GM23338 (cell line): ENCODE data around the gene SCFD2. TPM values are rescaled to one million over a fixed set of nuclear protein-coding genes. Genes with fewer than 3 reads are reported as not detected.

Source experiments
- ATAC-seq: fragments of 200-7000 bp; cut with Tn5 transposase; 3 replicates; pipeline ENCODE4 v1.9.1; 2020
- DNase-seq: peaks from one replicate; pipeline ENCODE4 v3.0.0-alpha.2; 2015; ENCODE audit warnings: low spot score
- H2AFZ ChIP-seq: fragments of 200-600 bp; sonication (generic); 2 replicates; pipeline ENCODE4 v1.8.0; 2016; ENCODE audit warnings: antibody characterized with exemption, mild to moderate bottlenecking, moderate library complexity
- H3F3A ChIP-seq: fragments of 200-600 bp; sonication (generic); replicated peaks from 2 replicates; pipeline ENCODE4 v1.8.0; 2017; ENCODE audit warnings: antibody characterized with exemption, mixed run types, low read depth
- H3K27ac ChIP-seq: fragments of 200-600 bp; sonication (generic); 2 replicates; pipeline ENCODE4 v1.6.1; 2016; ENCODE audit warnings: low read depth
- H3K27me3 ChIP-seq: fragments of 200-600 bp; sonication (generic); 2 replicates; pipeline ENCODE4 v1.8.0; 2016; ENCODE audit warnings: mild to moderate bottlenecking, mixed run types, moderate library complexity; ENCODE audit not compliant: insufficient read depth
- H3K36me3 ChIP-seq: fragments of 200-600 bp; sonication (generic); 2 replicates; pipeline ENCODE4 v1.8.0; 2016; ENCODE audit warnings: mild to moderate bottlenecking; ENCODE audit not compliant: insufficient read depth
- H3K4me1 ChIP-seq: fragments of 200-600 bp; sonication (generic); 2 replicates; pipeline ENCODE4 v1.8.0; 2016; ENCODE audit warnings: mild to moderate bottlenecking, moderate library complexity; ENCODE audit not compliant: insufficient read depth
- H3K4me2 ChIP-seq: fragments of 200-600 bp; sonication (generic); 2 replicates; pipeline ENCODE4 v1.7.1; 2017; ENCODE audit warnings: mixed run types
- H3K4me3 ChIP-seq: fragments of 200-600 bp; sonication (generic); 2 replicates; pipeline ENCODE4 v1.6.1; 2016; ENCODE audit warnings: mixed run types
- H3K79me2 ChIP-seq: fragments of 200-600 bp; sonication (generic); replicated peaks from 2 replicates; pipeline ENCODE4 v1.8.0; 2017; ENCODE audit warnings: mild to moderate bottlenecking; ENCODE audit not compliant: insufficient read depth
- H3K9me2 ChIP-seq: fragments of 200-600 bp; sonication (generic); 2 replicates; pipeline ENCODE4 v1.8.0; 2017; ENCODE audit not compliant: insufficient read depth
- H4K20me1 ChIP-seq: fragments of 200-600 bp; sonication (generic); replicated peaks from 2 replicates; pipeline ENCODE4 v1.8.0; 2017; ENCODE audit warnings: mild to moderate bottlenecking; ENCODE audit not compliant: insufficient read depth
- H3K27ac Mint-ChIP-seq: 2 replicates; pipeline ENCODE4 v1.8.0; 2020; ENCODE audit warnings: inconsistent platforms, mild to moderate bottlenecking, moderate library complexity, mixed read lengths
- H3K27me3 Mint-ChIP-seq: 3 replicates; pipeline ENCODE4 v1.8.0; 2022; ENCODE audit warnings: low read depth, mild to moderate bottlenecking, moderate library complexity, mixed read lengths, inconsistent platforms; ENCODE audit not compliant: insufficient read depth, poor library complexity
- H3K36me3 Mint-ChIP-seq: 3 replicates; pipeline ENCODE4 v1.8.0; 2021; ENCODE audit warnings: low read depth, mild to moderate bottlenecking, inconsistent platforms, moderate library complexity, mixed read lengths
- H3K4me1 Mint-ChIP-seq: 3 replicates; pipeline ENCODE4 v1.8.0; 2020; ENCODE audit warnings: mild to moderate bottlenecking, inconsistent platforms, mixed read lengths
- H3K4me3 Mint-ChIP-seq: 3 replicates; pipeline ENCODE4 v1.8.0; 2021; ENCODE audit warnings: moderate library complexity, mild to moderate bottlenecking, inconsistent platforms, mixed read lengths
- H3K9me3 Mint-ChIP-seq: 3 replicates; pipeline ENCODE4 v1.8.0; 2020; ENCODE audit warnings: moderate library complexity, mild to moderate bottlenecking, inconsistent platforms, mixed read lengths
- CREB1 ChIP-seq: fragments of 250-450 bp; sonication (Bioruptor Pico); IDR thresholded peaks from 2 replicates; pipeline ENCODE4 v1.5.0; 2020; ENCODE audit warnings: low read depth, mild to moderate bottlenecking, moderate library complexity
- EZH2 ChIP-seq: fragments of 200-600 bp; sonication (generic); IDR thresholded peaks from one replicate; pipeline ENCODE4 v1.8.0; 2017; ENCODE audit warnings: antibody characterized with exemption, mild to moderate bottlenecking, low read depth; ENCODE audit not compliant: unreplicated experiment
- EZH2phosphoT487 ChIP-seq: fragments of 200-600 bp; sonication (generic); IDR thresholded peaks from one replicate; pipeline ENCODE4 v1.8.1; 2018; ENCODE audit warnings: antibody characterized with exemption; ENCODE audit not compliant: unreplicated experiment
- NANOG ChIP-seq: IDR thresholded peaks from 2 replicates; pipeline ENCODE4 v1.6.1; 2016; ENCODE audit warnings: antibody characterized with exemption, borderline replicate concordance
- STAT1 ChIP-seq: IDR thresholded peaks from one replicate; pipeline ENCODE4 v1.6.1; 2016; ENCODE audit warnings: antibody characterized with exemption; ENCODE audit not compliant: unreplicated experiment
- ZNF114 ChIP-seq: fragments of 250-450 bp; sonication (Bioruptor Pico); IDR thresholded peaks from 2 replicates; pipeline ENCODE4 v1.5.0; 2020; ENCODE audit warnings: mild to moderate bottlenecking, moderate library complexity
- ZNF331 ChIP-seq: fragments of 250-450 bp; sonication (Bioruptor Pico); IDR thresholded peaks from 2 replicates; pipeline ENCODE4 v1.5.0; 2020; ENCODE audit warnings: low read depth, mild to moderate bottlenecking, moderate library complexity
- polyA plus RNA-seq: library from polyadenylated mRNA; unstranded; fragments of >200 nt; fragmentation: Nextera tagmentation; extraction: Ambion mirVana; gene quantifications from 2 replicates; pipeline ENCODE4 v1.2.1, GENCODE V29; 2016
- total RNA-seq: library from RNA; depleted of rRNA; stranded (reverse); fragments of >200 nt; shearing (Covaris generic); gene quantifications from 2 replicates; pipeline ENCODE4 v1.2.3, GENCODE V29; 2014
- TF ChIP-seq, protein P1 (sequence below), 2 experiments: fragments of 200-600 bp in 1 of 2; sonication (generic) in 1 of 2; conservative IDR thresholded peaks; 2 replicates each; pipeline versions ENCODE4 v1.5.1 to v1.6.1; 2016 to 2017; ENCODE audit warnings: antibody characterized with exemption in 2 of 2, low read depth in 2 of 2, mild to moderate bottlenecking in 2 of 2, moderate library complexity in 1 of 2
- TF ChIP-seq, protein P2 (sequence below): IDR thresholded peaks from 2 replicates; pipeline ENCODE4 v1.6.1; 2016; ENCODE audit warnings: antibody characterized with exemption
- TF ChIP-seq, protein P3 (sequence below): IDR thresholded peaks from one replicate; pipeline ENCODE4 v1.6.1; 2018; ENCODE audit warnings: antibody characterized with exemption; ENCODE audit not compliant: unreplicated experiment

Gene SCFD2
- total and polyA plus RNA-seq, 2 experiments from 2014 or later: 5.7 to 17.5 TPM

DNA sequence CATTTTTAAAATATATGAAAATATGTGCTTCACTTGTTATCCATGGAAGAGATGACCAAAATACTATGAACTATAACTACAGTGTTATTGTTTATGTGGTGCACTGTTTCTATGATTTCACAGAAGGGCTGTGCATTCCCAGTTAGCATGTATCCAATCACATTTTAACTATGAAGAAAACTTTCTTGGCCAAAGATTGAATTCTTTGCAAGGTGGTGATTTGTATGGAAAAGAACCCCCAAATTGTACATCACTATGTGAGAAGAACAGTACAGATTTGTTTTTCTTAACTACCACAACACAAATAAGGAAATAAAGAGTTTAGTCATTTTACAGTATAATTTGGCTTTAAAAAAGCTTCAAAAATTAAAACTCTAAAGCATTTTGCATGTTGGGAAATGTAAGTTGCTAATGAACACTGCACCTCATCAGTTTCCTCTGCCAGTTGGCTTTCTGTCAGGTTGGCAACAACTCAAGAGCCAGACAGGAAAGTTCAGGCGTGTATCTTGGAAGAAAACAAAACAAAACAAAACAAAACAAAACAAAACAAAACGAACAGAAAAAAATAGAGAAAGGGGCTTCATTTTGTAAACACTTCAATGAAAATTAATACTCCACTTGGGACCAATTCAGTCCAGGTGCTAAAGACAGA, 237.0 kb downstream of the SCFD2 start:
- Histone ChIP-seq H3K9me2 (no peaks in the 10 kb centered on the region), H2AFZ (no peak overlapping the region), H3K27ac (no peak overlapping the region), H3K36me3 (no peaks in the 10 kb centered on the region), H3K4me2 (no peak overlapping the region), H3K79me2 (no peaks in the 10 kb centered on the region), H3K4me1 (no peaks in the 10 kb centered on the region), H4K20me1 (no peaks in the 10 kb centered on the region), H3F3A (no peaks in the 10 kb centered on the region), H3K4me3 (no peak overlapping the region), H3K27me3 (no peaks in the 10 kb centered on the region)
- no peak overlapping the region; the same call in 1 of the 2 replicates for H3K27ac Mint-ChIP-seq
- no peak for TF ChIP-seq CREB1 (CRISPR knock-in tag)
- TF ChIP-seq EZH2phosphoT487: no peak
- TF ChIP-seq, protein P1, sequence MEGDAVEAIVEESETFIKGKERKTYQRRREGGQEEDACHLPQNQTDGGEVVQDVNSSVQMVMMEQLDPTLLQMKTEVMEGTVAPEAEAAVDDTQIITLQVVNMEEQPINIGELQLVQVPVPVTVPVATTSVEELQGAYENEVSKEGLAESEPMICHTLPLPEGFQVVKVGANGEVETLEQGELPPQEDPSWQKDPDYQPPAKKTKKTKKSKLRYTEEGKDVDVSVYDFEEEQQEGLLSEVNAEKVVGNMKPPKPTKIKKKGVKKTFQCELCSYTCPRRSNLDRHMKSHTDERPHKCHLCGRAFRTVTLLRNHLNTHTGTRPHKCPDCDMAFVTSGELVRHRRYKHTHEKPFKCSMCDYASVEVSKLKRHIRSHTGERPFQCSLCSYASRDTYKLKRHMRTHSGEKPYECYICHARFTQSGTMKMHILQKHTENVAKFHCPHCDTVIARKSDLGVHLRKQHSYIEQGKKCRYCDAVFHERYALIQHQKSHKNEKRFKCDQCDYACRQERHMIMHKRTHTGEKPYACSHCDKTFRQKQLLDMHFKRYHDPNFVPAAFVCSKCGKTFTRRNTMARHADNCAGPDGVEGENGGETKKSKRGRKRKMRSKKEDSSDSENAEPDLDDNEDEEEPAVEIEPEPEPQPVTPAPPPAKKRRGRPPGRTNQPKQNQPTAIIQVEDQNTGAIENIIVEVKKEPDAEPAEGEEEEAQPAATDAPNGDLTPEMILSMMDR (conservative IDR thresholded peaks at IDR 0.05; ENCODE audit: low read depth in 2 of 2): no peak
- no peak for TF ChIP-seq STAT1
- TF ChIP-seq, protein P2, sequence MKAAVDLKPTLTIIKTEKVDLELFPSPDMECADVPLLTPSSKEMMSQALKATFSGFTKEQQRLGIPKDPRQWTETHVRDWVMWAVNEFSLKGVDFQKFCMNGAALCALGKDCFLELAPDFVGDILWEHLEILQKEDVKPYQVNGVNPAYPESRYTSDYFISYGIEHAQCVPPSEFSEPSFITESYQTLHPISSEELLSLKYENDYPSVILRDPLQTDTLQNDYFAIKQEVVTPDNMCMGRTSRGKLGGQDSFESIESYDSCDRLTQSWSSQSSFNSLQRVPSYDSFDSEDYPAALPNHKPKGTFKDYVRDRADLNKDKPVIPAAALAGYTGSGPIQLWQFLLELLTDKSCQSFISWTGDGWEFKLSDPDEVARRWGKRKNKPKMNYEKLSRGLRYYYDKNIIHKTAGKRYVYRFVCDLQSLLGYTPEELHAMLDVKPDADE: no peak
- TF ChIP-seq EZH2: no peak
- TF ChIP-seq NANOG: no peak
- no peak for TF ChIP-seq ZNF331 (CRISPR knock-in tag)
- DNase-seq: no peak
- no peaks in the 10 kb centered on the region for H3K27me3 Mint-ChIP-seq
- ATAC-seq: no peak
- no peaks in the 10 kb centered on the region for H3K36me3 Mint-ChIP-seq
- H3K9me3 Mint-ChIP-seq: no peaks in the 10 kb centered on the region
- H3K4me3 Mint-ChIP-seq: no peak overlapping the region
- no peaks in the 10 kb centered on the region; the same call in 2 of the 3 replicates for H3K4me1 Mint-ChIP-seq

DNA sequence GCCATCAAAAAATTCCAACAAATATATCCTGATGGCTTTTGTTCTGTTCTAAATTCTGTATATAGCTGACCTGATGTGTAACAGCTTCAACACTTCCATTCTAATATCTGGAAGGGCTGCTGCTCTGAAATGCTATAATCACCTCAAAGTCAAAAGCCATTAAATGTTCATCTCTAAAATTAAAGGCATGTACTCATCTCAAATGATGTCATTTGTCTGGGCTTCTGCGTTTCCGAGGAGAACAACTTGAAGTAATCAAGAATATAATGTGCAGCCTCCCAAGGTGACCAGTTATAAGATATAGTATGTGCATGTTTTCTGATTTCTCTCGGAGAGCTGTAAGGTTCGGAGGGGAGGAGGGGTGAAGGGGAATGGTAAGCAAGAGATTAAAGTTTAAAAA, 237.6 kb downstream of the SCFD2 start:
- Histone ChIP-seq H3F3A (no peaks in the 10 kb centered on the region), H3K4me3 (no peak overlapping the region), H2AFZ (no peak overlapping the region), H3K27me3 (no peaks in the 10 kb centered on the region), H3K27ac (no peak overlapping the region), H3K4me1 (no peaks in the 10 kb centered on the region), H4K20me1 (no peaks in the 10 kb centered on the region), H3K79me2 (no peaks in the 10 kb centered on the region), H3K9me2 (no peaks in the 10 kb centered on the region), H3K4me2 (no peak overlapping the region), H3K36me3 (no peaks in the 10 kb centered on the region)
- Mint-ChIP-seq H3K4me3 (no peak overlapping the region), H3K27ac (no peak overlapping the region), H3K4me1 (no peaks in the 10 kb centered on the region; the same call in 2 of the 3 replicates), H3K27me3 (no peaks in the 10 kb centered on the region), H3K9me3 (no peaks in the 10 kb centered on the region), H3K36me3 (no peaks in the 10 kb centered on the region)
- ATAC-seq: no peak
- DNase-seq: no peak
- TF ChIP-seq, protein P3, sequence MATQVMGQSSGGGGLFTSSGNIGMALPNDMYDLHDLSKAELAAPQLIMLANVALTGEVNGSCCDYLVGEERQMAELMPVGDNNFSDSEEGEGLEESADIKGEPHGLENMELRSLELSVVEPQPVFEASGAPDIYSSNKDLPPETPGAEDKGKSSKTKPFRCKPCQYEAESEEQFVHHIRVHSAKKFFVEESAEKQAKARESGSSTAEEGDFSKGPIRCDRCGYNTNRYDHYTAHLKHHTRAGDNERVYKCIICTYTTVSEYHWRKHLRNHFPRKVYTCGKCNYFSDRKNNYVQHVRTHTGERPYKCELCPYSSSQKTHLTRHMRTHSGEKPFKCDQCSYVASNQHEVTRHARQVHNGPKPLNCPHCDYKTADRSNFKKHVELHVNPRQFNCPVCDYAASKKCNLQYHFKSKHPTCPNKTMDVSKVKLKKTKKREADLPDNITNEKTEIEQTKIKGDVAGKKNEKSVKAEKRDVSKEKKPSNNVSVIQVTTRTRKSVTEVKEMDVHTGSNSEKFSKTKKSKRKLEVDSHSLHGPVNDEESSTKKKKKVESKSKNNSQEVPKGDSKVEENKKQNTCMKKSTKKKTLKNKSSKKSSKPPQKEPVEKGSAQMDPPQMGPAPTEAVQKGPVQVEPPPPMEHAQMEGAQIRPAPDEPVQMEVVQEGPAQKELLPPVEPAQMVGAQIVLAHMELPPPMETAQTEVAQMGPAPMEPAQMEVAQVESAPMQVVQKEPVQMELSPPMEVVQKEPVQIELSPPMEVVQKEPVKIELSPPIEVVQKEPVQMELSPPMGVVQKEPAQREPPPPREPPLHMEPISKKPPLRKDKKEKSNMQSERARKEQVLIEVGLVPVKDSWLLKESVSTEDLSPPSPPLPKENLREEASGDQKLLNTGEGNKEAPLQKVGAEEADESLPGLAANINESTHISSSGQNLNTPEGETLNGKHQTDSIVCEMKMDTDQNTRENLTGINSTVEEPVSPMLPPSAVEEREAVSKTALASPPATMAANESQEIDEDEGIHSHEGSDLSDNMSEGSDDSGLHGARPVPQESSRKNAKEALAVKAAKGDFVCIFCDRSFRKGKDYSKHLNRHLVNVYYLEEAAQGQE: no peak
- TF ChIP-seq CREB1 (CRISPR knock-in tag): no peak
- TF ChIP-seq ZNF114 (CRISPR knock-in tag): no peak
- TF ChIP-seq, protein P2: no peak
